K562 (cell line): ENCODE results near the gene PALLD. TPM values are rescaled to one million over a fixed set of nuclear protein-coding genes. Genes with fewer than 3 reads are reported as not detected.

Experiments used
- ATAC-seq: fragments of 200-7000 bp; cut with Tn5 transposase; 3 replicates; pipeline ENCODE4 v1.9.1; 2020; ENCODE audit warnings: moderate library complexity
- BruUV-seq: library from RNA; stranded (reverse); fragments of 400-500 nt; replicated peaks from 2 replicates; lab custom pipeline; 2021; lab: Mats Ljungman, UMichigan
- CTCF ChIA-PET: fragments of 300-600 bp; formaldehyde crosslinking; extraction: SDS; loops from one replicate; lab custom pipeline; 2021; ENCODE audit warnings: low intra/inter-chr PET ratio; lab: Yijun Ruan, JAX
- POLR2A ChIA-PET: fragments of 300-600, 350-650 bp; sonication (Branson Sonifier 250); formaldehyde crosslinking; extraction: SDS; loops from one replicate; lab custom pipeline; 2021; ENCODE audit warnings: antibody characterized with exemption, inconsistent platforms; lab: Yijun Ruan, JAX
- DNase-seq, 4 experiments: peaks; one replicate each; pipeline versions ENCODE4 v3.0.0 to v3.0.0-alpha.2; 2011 to 2018; ENCODE audit warnings: low spot score in 3 of 4, mixed read lengths in 3 of 4; ENCODE audit errors: extremely low read depth in 1 of 4
- FAIRE-seq: peaks from 2 replicates; lab custom pipeline; 2011; peaks lifted over from hg19 to GRCh38; lab: Jason Lieb, UNC
- H2AFZ ChIP-seq: 2 replicates; pipeline ENCODE4 v1.6.0; 2011; ENCODE audit warnings: low read depth, low read length, control low read depth, inconsistent platforms
- H3K27ac ChIP-seq: fragments of 200-600 bp; 3 replicates; pipeline ENCODE4 v1.8.0; 2011; ENCODE audit warnings: low read depth, mild to moderate bottlenecking, control low read depth, inconsistent platforms, low read length, moderate library complexity, mixed read lengths; ENCODE audit errors: extremely low read depth
- H3K27me3 ChIP-seq, 2 experiments: fragments of 300-600 bp in 1 of 2; 2 replicates in 1 of 2; 3 replicates in 1 of 2; pipeline versions ENCODE4 v1.6.0 to v1.8.0; 2011; ENCODE audit warnings: inconsistent platforms in 2 of 2, low read length in 2 of 2, mild to moderate bottlenecking in 1 of 2, mixed read lengths in 1 of 2, moderate library complexity in 1 of 2; ENCODE audit not compliant: control insufficient read depth in 2 of 2, insufficient read depth in 2 of 2
- H3K36me3 ChIP-seq: fragments of 300-600 bp; 3 replicates; pipeline ENCODE4 v1.8.0; 2011; ENCODE audit warnings: mild to moderate bottlenecking, low read length, inconsistent platforms; ENCODE audit not compliant: control insufficient read depth, insufficient read depth
- H3K4me1 ChIP-seq, 2 experiments: fragments of 200-600 bp in 1 of 2; replicated peaks in 1 of 2; 2 replicates in 1 of 2; 3 replicates in 1 of 2; pipeline versions ENCODE4 v1.5.1 to v1.8.0; 2011; ENCODE audit warnings: inconsistent platforms in 2 of 2, low read length in 2 of 2, mild to moderate bottlenecking in 1 of 2, mixed read lengths in 1 of 2, moderate library complexity in 1 of 2; ENCODE audit not compliant: control insufficient read depth in 2 of 2, insufficient read depth in 2 of 2
- H3K4me2 ChIP-seq: 2 replicates; pipeline ENCODE4 v1.6.1; 2011; ENCODE audit warnings: low read length, control low read depth, inconsistent platforms, mixed read lengths; ENCODE audit not compliant: insufficient read depth
- H3K4me3 ChIP-seq: fragments of 200-600 bp; sonication (generic), shearing (Covaris generic); 2 replicates; pipeline ENCODE4 v1.5.1; 2016; ENCODE audit warnings: control low read depth, inconsistent platforms
- H3K79me2 ChIP-seq: fragments of 200-600 bp; 3 replicates; pipeline ENCODE4 v1.8.0; 2011; ENCODE audit warnings: low read length, inconsistent platforms; ENCODE audit not compliant: control insufficient read depth, insufficient read depth
- H3K9ac ChIP-seq, 2 experiments: 2 replicates each; pipeline versions ENCODE4 v1.6.0 to v1.6.1; 2011; ENCODE audit warnings: low read depth in 2 of 2, low read length in 2 of 2, control low read depth in 1 of 2, inconsistent platforms in 1 of 2, mild to moderate bottlenecking in 1 of 2, mixed read lengths in 1 of 2; ENCODE audit not compliant: insufficient read depth in 1 of 2
- H3K9me1 ChIP-seq: one replicate; pipeline ENCODE4 v1.6.0; 2011; ENCODE audit warnings: inconsistent platforms, mild to moderate bottlenecking, low read length, moderate library complexity; ENCODE audit not compliant: control insufficient read depth, insufficient read depth
- H3K9me3 ChIP-seq: replicated peaks from 2 replicates; pipeline ENCODE4 v1.5.1; 2011; ENCODE audit warnings: low read depth, low read length, inconsistent platforms; ENCODE audit not compliant: control insufficient read depth, insufficient read depth
- H4K20me1 ChIP-seq: replicated peaks from 2 replicates; pipeline ENCODE4 v1.6.1; 2011; ENCODE audit warnings: low read length, inconsistent platforms, mixed read lengths; ENCODE audit not compliant: control insufficient read depth, insufficient read depth
- ELF1 ChIP-seq: fragments of 200-800 bp; sonication (Bioruptor generic); IDR thresholded peaks from 2 replicates; pipeline ENCODE4 v1.6.1; 2016; ENCODE audit warnings: missing genetic modification characterization, missing compliant biosample characterization
- KAT8 ChIP-seq: fragments of 450-650 bp; IDR thresholded peaks from 2 replicates; pipeline ENCODE4 v1.6.1; 2016; ENCODE audit warnings: low read depth, mild to moderate bottlenecking
- KLF6 ChIP-seq: fragments of 250-450 bp; sonication (Bioruptor Pico); IDR thresholded peaks from 2 replicates; pipeline ENCODE4 v1.4.0; 2020; ENCODE audit warnings: mild to moderate bottlenecking, moderate library complexity, borderline replicate concordance
- LARP7 ChIP-seq: fragments of 450-650 bp; IDR thresholded peaks from 2 replicates; pipeline ENCODE4 v1.6.1; 2016
- MAFK ChIP-seq: IDR thresholded peaks from 2 replicates; pipeline ENCODE4 v1.6.1; 2011; ENCODE audit warnings: low read length, improper control_type of control experiment
- MTA2 ChIP-seq: fragments of 450-650 bp; IDR thresholded peaks from 2 replicates; pipeline ENCODE4 v1.6.1; 2016; ENCODE audit warnings: low read depth
- NEUROD1 ChIP-seq: fragments of 150-350 bp; IDR thresholded peaks from 2 replicates; pipeline ENCODE4 v1.6.1; 2014; ENCODE audit warnings: borderline replicate concordance, low read length, low read depth; ENCODE audit not compliant: partially characterized antibody
- NR2C1 ChIP-seq, 2 experiments: fragments of 450-650 bp; IDR thresholded peaks; 2 replicates each; pipeline ENCODE4 v1.6.1; 2017; ENCODE audit warnings: mild to moderate bottlenecking in 2 of 2, antibody characterized with exemption in 1 of 2, inconsistent platforms in 1 of 2, missing compliant biosample characterization in 1 of 2, missing genetic modification characterization in 1 of 2
- SREBF2 ChIP-seq: sonication (generic); formaldehyde crosslinking; IDR thresholded peaks from 2 replicates; pipeline ENCODE4 v1.4.0; 2020; ENCODE audit warnings: mild to moderate bottlenecking, missing genetic modification reagents
- TFAM ChIP-seq: fragments of 250-450 bp; sonication (Bioruptor Pico); conservative IDR thresholded peaks from 2 replicates; pipeline ENCODE4 v1.5.0; 2021; ENCODE audit warnings: mild to moderate bottlenecking, moderate library complexity
- ZNF57 ChIP-seq: fragments of 450-650 bp; formaldehyde crosslinking; IDR thresholded peaks from 2 replicates; pipeline ENCODE4 v1.4.0; 2020; ENCODE audit warnings: mild to moderate bottlenecking, moderate library complexity
- WGBS: fragments of 100-300 bp; shearing (Covaris generic); methylation state at CpG from one replicate; pipeline ENCODE4 v1.1.6; 2016; ENCODE audit warnings: low coverage, mixed read lengths; ENCODE audit not compliant: insufficient coverage; ENCODE audit errors: missing lambda C conversion rate; 5-methylcytosine and 5-hydroxymethylcytosine counted together
- in situ Hi-C: fragments of 300-500 bp; cut with MboI; formaldehyde crosslinking; loops from 4 replicates; pipeline ENCODE4 v1.15.0; 2018; ENCODE audit warnings: inconsistent platforms, mixed read lengths
- intact Hi-C: fragments of 100-400 bp; cut with micrococcal nuclease; formaldehyde crosslinking; loops from 2 replicates; pipeline ENCODE4 v1.14.2; 2022
- polyA plus RNA-seq, 8 experiments: library from polyadenylated mRNA; depleted of rRNA in 4 of 8; stranded (reverse) in 5 of 8; unstranded in 3 of 8; fragments of >200 nt; fragmentation: Nextera tagmentation in 2 of 8; fragmentation: Illumina TruSeq in 1 of 8; extraction: Ambion mirVana in 2 of 8; extraction: Trizol in 1 of 8; gene quantifications; 2 replicates each; pipeline versions ENCODE4 v1.2.1 to v1.2.3, GENCODE V29; 2011 to 2014; ENCODE audit warnings: inconsistent platforms in 1 of 8, missing spikeins in 1 of 8
- total RNA-seq, 7 experiments: library from RNA; depleted of rRNA in 6 of 7; stranded (reverse); fragments of >200 nt in 6 of 7; fragmentation: Illumina TruSeq in 2 of 7; extraction: Trizol in 2 of 7; gene quantifications; 2 replicates each; pipeline versions ENCODE4 v1.2.1 to v1.2.3, GENCODE V29; 2011 to 2021; ENCODE audit warnings: low replicate concordance in 1 of 7
- TF ChIP-seq, protein P1 (sequence below): fragments of 200-800 bp; sonication (Bioruptor generic); IDR thresholded peaks from 2 replicates; pipeline ENCODE4 v1.6.1; 2017; ENCODE audit warnings: missing genetic modification characterization, missing compliant biosample characterization
- TF ChIP-seq, protein P2 (sequence below): fragments of 250-450 bp; sonication (Bioruptor Pico); IDR thresholded peaks from 2 replicates; pipeline ENCODE4 v1.4.0; 2020
- TF ChIP-seq, protein P3 (sequence below): sonication (generic); formaldehyde crosslinking; IDR thresholded peaks from 2 replicates; pipeline ENCODE4 v1.8.1; 2023; ENCODE audit warnings: mild to moderate bottlenecking, missing genetic modification reagents
- TF ChIP-seq, protein P4 (sequence below): fragments of 250-450 bp; sonication (Bioruptor Pico); IDR thresholded peaks from 2 replicates; pipeline ENCODE4 v1.4.0; 2020; ENCODE audit warnings: mild to moderate bottlenecking
- TF ChIP-seq, protein P5 (sequence below), 2 experiments: fragments of 450-650 bp in 1 of 2; sonication (generic) in 1 of 2; formaldehyde crosslinking in 1 of 2; IDR thresholded peaks in 1 of 2; conservative IDR thresholded peaks in 1 of 2; 2 replicates each; pipeline versions ENCODE4 v1.6.1 to v1.8.1; 2016 to 2023; ENCODE audit warnings: mild to moderate bottlenecking in 2 of 2, moderate library complexity in 2 of 2, inconsistent platforms in 1 of 2, missing genetic modification reagents in 1 of 2

PALLD gene
- total and polyA plus RNA-seq, 9 of the 15 experiments (the other 6 are each of a cell fraction or from before 2014, with no cell fraction given), result 0.01 to 0.35 (median 0.06) TPM; not detected in 3

DNA sequence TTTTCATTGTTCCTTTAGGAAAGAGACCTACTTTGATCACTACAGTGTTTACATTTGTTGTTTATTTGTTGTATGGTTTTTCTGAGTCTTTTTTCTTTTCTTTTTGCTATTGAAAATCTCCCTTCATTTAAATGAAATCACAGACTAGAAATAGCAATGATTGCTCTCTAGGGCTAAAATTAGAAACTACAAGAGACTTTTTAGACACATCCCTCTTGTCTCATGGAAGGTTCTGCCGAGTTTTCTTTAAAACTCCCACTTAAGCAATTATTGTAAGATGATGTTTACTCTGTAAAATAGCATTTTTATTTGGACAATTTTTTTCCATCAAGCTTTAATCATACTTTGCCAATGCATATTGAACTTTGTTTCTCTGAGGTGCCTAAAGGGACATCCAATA is 136.6 kb downstream of the PALLD start:
- CTCF ChIA-PET, result no interaction called here
- DNase-seq (no peak), ATAC-seq (no peak), FAIRE-seq (no peak)
- H3K9ac ChIP-seq, result no peak overlapping the region
- BruUV-seq, result no TSS peak
- no peak overlapping the region for H3K4me3 ChIP-seq
- WGBS, result 0% methylated on average over 1 of the region's 1 CpG
- peaks cover 5 to 7% of the 10 kb centered on the region in 2 experiments; a peak in 3 of 5 replicates for H3K27me3 ChIP-seq
- no peak overlapping the region for H3K4me2 ChIP-seq
- H3K9me1 ChIP-seq, result no peaks in the 10 kb centered on the region
- H3K9me3 ChIP-seq, result no peaks in the 10 kb centered on the region
- H3K79me2 ChIP-seq, result no peaks in the 10 kb centered on the region
- H4K20me1 ChIP-seq, result no peaks in the 10 kb centered on the region
- no peak overlapping the region for H2AFZ ChIP-seq
- POLR2A ChIA-PET, result interaction anchor here (1.1 kb wide), 1 partner anchor 19 kb away, joined by 3 read pairs; no protein-coding TSS in a partner anchor
- intact Hi-C loops, result no loop called here
- no peaks in the 10 kb centered on the region for H3K36me3 ChIP-seq
- peaks cover 0 to 5% of the 10 kb centered on the region in 2 experiments; a peak in 1 of 5 replicates for H3K4me1 ChIP-seq
- H3K27ac ChIP-seq, result no peak overlapping the region
- in situ Hi-C loops, result no loop called here
- TF ChIP-seq, protein P1, sequence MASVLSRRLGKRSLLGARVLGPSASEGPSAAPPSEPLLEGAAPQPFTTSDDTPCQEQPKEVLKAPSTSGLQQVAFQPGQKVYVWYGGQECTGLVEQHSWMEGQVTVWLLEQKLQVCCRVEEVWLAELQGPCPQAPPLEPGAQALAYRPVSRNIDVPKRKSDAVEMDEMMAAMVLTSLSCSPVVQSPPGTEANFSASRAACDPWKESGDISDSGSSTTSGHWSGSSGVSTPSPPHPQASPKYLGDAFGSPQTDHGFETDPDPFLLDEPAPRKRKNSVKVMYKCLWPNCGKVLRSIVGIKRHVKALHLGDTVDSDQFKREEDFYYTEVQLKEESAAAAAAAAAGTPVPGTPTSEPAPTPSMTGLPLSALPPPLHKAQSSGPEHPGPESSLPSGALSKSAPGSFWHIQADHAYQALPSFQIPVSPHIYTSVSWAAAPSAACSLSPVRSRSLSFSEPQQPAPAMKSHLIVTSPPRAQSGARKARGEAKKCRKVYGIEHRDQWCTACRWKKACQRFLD (CRISPR knock-in tag), result no peak
- TF ChIP-seq KAT8 (no peak), SREBF2 (no peak), LARP7 (no peak), NEUROD1 (no peak), TFAM (CRISPR knock-in tag) (no peak), ZNF57 (CRISPR knock-in tag) (no peak), MTA2 (no peak), ELF1 (tag) (no peak), NR2C1 (IDR thresholded peaks at IDR 0.05) (no peak), NR2C1 (tag; IDR thresholded peaks at IDR 0.05) (no peak), KLF6 (CRISPR knock-in tag) (no peak), MAFK (no peak)
- TF ChIP-seq, protein P2, sequence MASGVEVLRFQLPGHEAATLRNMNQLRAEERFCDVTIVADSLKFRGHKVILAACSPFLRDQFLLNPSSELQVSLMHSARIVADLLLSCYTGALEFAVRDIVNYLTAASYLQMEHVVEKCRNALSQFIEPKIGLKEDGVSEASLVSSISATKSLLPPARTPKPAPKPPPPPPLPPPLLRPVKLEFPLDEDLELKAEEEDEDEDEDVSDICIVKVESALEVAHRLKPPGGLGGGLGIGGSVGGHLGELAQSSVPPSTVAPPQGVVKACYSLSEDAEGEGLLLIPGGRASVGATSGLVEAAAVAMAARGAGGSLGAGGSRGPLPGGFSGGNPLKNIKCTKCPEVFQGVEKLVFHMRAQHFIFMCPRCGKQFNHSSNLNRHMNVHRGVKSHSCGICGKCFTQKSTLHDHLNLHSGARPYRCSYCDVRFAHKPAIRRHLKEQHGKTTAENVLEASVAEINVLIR (CRISPR knock-in tag), result no peak
- TF ChIP-seq, protein P3, sequence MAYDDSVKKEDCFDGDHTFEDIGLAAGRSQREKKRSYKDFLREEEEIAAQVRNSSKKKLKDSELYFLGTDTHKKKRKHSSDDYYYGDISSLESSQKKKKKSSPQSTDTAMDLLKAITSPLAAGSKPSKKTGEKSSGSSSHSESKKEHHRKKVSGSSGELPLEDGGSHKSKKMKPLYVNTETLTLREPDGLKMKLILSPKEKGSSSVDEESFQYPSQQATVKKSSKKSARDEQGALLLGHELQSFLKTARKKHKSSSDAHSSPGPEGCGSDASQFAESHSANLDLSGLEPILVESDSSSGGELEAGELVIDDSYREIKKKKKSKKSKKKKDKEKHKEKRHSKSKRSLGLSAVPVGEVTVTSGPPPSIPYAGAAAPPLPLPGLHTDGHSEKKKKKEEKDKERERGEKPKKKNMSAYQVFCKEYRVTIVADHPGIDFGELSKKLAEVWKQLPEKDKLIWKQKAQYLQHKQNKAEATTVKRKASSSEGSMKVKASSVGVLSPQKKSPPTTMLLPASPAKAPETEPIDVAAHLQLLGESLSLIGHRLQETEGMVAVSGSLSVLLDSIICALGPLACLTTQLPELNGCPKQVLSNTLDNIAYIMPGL (CRISPR knock-in tag), result no peak
- TF ChIP-seq, protein P4, sequence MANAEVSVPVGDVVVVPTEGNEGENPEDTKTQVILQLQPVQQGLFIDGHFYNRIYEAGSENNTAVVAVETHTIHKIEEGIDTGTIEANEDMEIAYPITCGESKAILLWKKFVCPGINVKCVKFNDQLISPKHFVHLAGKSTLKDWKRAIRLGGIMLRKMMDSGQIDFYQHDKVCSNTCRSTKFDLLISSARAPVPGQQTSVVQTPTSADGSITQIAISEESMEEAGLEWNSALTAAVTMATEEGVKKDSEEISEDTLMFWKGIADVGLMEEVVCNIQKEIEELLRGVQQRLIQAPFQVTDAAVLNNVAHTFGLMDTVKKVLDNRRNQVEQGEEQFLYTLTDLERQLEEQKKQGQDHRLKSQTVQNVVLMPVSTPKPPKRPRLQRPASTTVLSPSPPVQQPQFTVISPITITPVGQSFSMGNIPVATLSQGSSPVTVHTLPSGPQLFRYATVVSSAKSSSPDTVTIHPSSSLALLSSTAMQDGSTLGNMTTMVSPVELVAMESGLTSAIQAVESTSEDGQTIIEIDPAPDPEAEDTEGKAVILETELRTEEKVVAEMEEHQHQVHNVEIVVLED, result no peak
- TF ChIP-seq, protein P5, sequence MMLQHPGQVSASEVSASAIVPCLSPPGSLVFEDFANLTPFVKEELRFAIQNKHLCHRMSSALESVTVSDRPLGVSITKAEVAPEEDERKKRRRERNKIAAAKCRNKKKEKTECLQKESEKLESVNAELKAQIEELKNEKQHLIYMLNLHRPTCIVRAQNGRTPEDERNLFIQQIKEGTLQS (IDR thresholded peaks at IDR 0.05), result no peak
- TF ChIP-seq, protein P5 (CRISPR knock-in tag; conservative IDR thresholded peaks at IDR 0.05), result no peak
